Cerebellar cortex (tissue), 1 donor: ENCODE results near the gene DNAJC16.

Source experiments
- DNase-seq: peaks from one replicate; pipeline ENCODE4 v3.0.0-alpha.2; 2015; ENCODE audit warnings: low spot score

The DNAJC16 gene

GRCh38 chr1:15540186-15540585 is 13.5 kb downstream of the DNAJC16 start:
- DNase-seq = no peak

DNA sequence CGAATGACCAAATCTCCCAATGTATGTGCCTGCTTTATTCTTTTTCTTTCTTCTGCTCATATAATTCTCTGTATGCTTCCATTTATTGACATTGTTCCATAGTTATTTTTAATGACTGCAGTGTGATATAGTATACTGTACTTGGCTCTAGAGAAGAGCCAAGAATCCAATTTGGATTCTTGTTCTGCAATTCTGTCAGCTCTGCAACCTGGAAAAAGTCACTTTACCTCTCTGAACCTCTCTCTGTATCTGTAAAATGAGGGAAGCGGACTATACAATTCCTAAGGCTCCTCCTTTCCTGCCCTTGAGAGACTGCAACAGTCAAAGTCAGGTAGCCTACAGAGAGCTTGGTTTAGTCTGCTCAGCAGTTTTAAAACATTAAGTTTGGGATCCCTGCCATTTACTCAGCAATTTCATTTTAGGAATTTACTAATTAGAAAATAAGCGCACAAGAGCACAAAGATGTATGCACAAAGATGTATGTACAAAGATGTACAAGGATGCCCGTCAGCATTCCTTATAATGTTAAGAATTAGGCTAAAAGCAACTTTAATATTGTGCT is 14.7 kb downstream of the DNAJC16 start:
- no peak for DNase-seq

DNA sequence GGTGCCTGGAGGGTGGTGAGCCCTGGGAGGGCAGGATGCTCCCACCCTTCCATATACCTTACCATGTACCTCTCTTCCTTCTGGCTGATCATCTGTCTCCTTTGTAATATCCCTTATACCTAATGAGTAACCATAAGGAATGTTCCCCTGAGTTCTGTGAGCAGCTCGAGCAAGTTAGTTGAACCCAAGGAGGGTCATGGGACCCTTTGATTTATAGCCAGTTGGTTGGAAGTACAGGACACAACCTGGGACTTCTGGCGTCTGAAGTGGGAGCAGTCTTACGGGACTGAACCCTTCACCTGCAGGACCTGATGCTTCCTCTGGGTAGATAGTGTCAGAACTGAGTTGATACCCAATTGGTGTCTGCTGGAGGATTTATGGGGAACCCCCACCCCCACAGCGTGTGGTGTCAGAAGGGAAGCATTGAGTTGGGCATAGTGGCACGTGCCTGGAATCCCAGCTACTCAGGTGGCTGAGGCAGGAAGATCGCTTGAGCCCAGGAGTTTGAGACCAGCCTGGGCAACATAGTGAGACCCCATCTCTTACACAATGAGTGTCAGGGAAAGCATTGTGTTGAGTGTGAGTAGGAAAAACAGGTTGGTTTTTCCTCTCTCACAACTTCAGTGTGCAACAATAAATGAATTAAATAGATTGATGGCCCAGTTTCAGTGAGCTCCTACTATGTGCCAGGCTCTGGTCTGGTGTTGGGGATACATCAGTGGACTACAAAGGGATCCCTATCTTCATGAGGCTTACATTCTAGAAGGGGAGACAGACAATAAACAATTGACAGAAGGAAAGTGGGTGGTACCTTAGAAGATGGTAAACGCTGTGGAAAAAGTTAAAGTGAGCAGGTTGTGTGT is 16.0 kb downstream of the DNAJC16 start:
- DNase-seq = no peak

- DNase-seq = no peak
These were observed 16.6 kb downstream of the DNAJC16 start for GRCh38 chr1:15543251-15543588.

GRCh38 chr1:15543589-15544568 is 17.2 kb downstream of the DNAJC16 start:
- DNase-seq = no peak

- no peak for DNase-seq
These were observed 20.0 kb downstream of the DNAJC16 start for GRCh38 chr1:15546641-15547040.

DNA sequence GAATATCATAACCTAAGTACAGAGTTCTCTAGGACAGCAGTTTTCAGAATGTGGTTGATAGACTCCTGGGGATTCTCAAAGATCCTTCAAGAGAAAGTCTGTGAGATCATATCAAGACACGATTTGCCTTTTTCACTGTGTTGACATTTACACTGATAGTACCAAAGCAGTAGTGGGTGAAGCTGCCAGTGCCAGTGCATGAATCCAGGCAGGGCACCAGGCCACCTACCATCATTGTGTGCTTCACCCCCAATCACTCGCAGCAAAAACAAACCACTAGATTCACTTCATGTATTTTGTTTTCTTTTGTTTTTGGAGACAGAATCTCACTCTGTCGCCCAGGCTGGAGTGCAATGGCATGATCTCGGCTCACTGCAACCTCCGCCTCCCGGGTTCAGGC is 23.9 kb downstream of the DNAJC16 start:
- DNase-seq = no peak

DNA sequence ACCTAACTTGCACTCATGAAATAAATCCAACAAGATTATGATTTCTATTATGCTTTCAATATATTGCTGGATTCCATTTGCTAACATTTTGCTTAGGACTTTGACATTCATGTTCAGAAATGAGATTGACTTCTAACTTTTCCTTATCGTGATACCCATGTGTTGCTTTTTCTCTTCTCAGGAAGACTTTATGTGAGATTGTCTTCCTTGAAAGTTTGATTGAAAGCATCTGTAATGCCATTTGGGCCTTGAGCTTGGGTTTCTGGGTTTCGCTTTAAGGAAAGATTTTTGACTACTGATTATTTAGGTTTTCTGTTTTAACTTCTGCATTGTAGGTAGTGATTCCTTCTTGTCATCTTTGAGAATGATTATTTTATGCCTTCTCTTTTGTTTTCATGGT is 30.4 kb downstream of the DNAJC16 start:
- no peak for DNase-seq

DNA sequence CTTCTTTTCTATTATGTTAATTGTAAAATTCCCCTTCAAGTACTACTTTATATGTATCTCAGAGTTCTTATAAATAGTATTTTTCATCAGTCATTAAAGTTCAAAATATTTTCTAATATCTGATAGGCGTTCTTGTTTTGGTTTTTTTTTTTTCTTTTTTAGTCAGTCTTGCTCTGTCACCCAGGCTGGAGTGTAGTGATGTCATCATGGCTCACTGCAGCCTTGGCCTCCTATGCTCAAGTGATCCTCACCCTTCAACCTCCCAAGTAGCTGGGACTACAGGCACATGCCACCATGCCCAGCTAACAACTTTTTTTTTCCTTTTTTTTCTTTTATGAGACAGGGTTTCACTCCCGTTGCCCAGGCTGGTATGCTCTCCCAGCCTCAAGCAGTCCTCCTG is 30.9 kb downstream of the DNAJC16 start:
- no peak for DNase-seq

GRCh38 chr1:15558516-15558915 is 31.9 kb downstream of the DNAJC16 start:
- DNase-seq = no peak

GRCh38 chr1:15559189-15559810 is 32.7 kb downstream of the DNAJC16 start:
- DNase-seq = no peak

DNA sequence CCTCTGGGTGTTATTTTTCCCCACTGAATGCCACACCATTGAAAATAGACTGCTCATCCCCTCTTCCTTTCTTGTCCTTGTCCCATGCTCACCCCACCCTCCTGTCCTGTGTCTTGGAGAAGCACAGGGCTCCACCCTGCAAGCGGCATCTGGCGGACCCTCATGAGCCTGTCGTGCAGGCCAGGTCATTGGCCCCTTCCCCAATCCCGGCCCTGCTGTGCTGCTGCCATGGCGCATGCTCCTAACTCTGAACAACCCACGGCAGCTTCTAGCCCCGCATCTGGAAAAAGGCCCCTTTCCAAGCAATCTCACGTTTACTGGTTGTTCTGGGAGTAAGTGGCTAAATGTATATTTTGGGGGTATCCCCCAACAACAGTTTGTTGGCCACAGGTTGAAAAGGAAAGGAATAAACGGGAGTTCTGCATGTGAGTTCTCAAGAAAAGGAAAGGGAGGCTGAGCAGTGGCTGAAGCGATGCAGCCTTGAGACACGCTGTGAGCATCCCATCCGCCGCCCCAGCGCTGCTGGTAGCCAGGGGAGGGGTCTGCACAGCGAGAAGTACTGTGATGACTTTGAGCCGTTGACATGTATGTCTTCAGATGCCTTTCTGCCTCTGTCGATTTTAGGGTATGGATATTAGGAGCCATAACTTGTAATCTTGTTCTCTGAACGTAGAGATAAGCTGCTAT is 41.9 kb downstream of the DNAJC16 start:
- no peak for DNase-seq

DNA sequence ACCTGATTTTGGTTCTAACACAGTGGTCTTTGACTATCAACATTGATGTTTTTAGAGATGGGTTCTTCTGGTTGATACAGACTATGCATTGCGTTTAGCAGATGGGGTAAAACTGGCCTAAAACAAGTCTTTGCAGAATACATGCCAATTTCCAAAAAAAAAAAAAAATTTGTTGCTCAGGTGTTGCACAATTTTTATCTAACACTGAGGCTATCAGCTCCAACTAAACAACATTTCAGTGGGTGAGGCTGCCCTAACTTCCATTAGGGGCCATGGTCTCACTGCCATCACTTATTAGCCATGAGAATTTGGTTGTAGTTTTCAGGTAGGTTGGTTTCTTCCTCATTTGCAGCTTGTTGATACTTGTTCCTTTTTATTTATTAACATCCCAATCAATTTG is 44.2 kb downstream of the DNAJC16 start:
- no peak for DNase-seq

DNA sequence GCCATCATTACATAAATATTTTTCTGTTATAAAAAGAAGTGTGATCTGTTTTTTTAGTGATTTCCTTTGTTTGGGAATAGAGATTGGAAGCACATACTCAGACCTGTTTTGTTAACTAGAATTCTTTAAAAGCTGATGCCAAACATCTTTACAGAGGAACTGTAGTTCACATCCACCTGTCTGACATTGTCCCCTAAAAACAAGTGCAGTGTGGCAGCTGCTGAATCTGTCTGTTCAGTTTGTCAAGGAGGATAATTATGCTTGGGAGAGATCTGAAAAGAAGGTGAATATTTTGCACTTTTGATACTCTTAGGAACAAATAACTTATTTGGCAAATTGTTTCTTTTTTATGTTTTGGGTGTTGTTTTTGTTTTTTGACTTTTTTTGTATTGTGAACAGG is 44.6 kb downstream of the DNAJC16 start:
- no peak for DNase-seq

GRCh38 chr1:15573477-15573876 is 46.8 kb downstream of the DNAJC16 start:
- DNase-seq = no peak

DNA sequence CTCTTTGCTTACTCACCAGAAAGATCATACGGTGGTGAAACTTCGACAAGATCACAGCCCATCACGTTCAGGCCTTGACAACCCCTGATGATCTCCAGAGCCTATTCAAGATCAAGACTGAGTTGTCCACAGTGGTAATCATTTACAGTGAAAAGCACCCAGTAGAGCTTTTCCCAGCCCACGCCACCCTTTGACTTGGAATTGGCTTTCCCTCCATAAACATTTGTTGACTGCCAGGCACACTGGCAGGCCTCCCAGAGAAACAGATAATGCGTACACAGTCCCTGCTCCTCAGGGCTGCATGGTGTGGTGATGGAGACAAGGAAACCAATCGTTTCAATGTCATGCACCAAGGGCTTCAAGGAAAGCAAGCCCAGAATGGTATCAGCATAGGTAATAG is 48.1 kb downstream of the DNAJC16 start:
- no peak for DNase-seq

DNA sequence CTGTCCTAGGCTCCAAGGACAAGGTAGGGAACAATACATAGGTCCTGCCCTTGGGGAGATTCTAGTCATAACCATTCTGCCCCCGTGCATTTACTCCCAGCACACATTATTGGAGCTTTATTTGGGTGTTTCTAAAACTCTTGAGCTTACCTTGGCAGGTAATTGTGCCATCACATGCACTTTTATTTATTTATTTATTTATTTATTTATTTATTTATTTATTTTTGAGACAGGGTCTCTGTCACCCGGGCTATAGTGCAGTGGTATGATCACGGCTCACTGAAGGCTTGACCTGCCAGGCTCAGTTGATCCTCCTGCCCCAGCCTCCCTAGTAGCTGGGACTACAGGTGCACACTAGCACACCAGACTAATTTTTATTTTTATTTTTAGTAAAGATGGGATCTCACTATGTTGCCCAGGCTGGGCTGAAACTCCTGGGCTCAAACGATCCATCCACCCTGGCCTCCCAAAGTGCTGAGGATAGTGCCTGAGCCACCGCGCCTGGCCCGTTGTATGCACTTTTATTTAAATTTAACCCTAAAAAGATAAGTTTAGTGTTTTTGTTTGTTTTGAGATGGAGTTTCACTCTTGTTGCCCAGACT is 49.0 kb downstream of the DNAJC16 start:
- no peak for DNase-seq

DNA sequence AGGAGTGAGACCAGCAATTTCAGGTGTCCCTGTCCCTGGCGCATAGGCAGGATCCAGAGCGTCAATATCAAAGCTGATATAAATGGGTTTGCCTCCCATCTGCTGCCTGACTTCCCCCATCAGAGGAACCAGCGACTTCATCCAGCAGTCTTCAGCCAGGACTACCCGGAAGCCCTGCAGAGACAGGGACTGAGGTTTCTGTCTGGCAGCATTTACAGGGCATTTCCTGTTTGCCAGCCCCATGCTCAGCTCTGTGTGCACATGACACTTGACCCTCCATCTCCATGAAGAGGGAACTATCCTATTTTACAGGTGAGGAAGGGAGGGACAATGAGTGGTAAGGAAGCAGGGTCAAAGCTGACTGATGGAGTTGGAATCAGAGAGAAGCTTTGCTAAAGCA is 51.0 kb downstream of the DNAJC16 start:
- no peak for DNase-seq

DNA sequence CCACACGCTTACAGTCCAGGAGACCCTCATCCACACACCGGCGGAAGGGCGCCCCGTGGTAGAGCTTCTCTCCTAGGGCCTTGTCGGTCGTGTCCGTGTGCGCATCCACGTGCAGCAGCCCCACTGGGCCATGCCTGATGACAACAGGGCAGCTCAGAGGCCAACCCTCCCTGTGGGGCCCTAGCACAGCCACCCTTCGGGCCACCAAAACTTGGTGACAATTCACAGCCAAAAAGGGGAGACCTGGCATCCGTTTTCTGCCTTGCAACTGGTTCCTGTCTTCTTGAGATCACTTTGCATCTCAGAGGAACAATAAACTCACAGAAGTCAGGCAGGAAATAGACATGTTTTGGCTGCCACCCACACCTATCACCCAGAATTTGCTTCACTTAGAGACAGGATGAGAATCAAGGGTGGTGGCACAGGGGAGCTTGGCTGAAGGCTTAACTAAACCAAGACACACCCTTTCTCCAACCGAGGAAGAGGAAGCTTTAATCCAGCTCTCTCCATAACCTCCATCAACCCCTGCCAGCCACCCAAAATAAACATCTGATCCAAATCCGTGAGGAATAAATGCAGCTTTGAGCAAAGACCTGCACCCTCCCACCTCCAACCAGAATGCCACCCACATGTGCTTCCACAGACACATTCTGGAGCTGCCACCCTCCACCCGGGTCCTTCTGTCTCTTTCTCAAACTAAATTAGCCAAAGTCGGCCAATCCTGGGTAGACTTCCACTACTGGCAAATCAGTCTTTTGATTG is 52.5 kb downstream of the DNAJC16 start:
- DNase-seq = no peak

- DNase-seq = peak; percentile 15
These were observed 53.0 kb downstream of the DNAJC16 start for GRCh38 chr1:15579683-15580047.
